NCI-H446 (cell line): Measurements from ENCODE around the gene IL12RB1.
"Not testable (repeated sequence)": the region's sequence is repeated elsewhere in the genome, so short reads cannot be mapped to it uniquely, and the experiment has no call there.

ENCODE experiments used
- DNase-seq, 2 experiments: peaks; one replicate each; lab custom pipeline; 2025; lab: John Stamatoyannopoulos, UW

Gene IL12RB1

GRCh38 chr19:18089726-18090125 lies 3.0 kb upstream of the IL12RB1 start:
- no peak for DNase-seq

DNA sequence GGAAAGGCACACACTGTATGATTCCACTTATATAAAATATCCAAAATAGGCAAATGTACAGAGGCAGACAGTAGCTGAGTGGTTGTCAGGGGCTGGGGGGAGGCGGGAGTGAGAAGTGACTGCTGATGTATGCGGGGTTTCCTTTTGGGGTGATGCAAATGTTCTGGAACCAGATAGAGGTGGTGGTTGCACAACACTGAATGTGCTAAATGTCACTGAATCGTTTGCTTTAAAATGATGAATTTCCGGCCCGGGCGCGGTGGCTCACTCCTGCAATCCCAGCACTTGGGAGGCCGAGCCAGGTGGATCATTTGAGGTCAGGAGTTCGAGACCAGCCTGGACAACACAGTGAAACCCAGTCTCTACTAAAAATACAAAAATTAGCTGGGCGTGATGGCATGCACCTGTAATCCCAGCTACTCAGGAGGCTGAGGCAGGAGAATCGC lies 2.4 kb upstream of the IL12RB1 start:
- not testable (repeated sequence) for DNase-seq

DNA sequence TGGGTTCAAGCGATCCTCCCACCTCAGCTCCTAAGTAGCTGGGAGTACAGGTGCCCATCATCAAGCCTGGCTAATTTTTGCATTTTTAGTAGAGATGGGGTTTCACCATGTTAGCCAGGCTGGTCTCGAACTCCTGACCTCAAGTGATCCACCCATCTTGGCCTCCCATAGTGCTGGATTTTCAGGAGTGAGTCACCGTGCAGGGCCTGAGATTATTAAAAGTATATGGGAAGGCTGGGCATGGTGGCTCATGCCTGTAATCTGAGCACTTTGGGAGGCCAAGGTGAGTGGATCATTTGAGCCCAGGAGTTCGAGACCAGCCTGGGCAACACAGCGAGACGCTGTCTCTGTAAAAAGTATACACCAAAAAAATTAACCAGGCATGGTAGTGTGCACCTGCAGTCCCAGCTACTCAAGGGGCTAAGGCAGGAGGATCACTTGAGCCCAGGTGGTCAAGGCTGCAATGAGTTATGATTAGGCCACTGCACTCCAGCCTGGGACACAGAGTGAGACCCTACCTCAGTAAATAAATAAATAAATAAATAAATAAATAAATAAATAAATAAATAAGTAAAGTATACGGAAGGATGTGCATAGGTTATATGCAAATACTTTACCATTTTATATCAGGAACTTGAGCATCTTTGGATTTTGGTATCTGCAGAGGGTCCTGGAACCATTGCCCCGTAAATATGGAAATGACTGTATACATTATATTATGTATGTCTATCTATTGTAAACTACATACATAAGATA lies 854 bp downstream of the IL12RB1 start:
- no peak for DNase-seq

GRCh38 chr19:18083929-18084684 lies 2.6 kb downstream of the IL12RB1 start:
- no peak for DNase-seq

GRCh38 chr19:18074192-18074591 lies 12.5 kb downstream of the IL12RB1 start:
- no peak for DNase-seq

DNA sequence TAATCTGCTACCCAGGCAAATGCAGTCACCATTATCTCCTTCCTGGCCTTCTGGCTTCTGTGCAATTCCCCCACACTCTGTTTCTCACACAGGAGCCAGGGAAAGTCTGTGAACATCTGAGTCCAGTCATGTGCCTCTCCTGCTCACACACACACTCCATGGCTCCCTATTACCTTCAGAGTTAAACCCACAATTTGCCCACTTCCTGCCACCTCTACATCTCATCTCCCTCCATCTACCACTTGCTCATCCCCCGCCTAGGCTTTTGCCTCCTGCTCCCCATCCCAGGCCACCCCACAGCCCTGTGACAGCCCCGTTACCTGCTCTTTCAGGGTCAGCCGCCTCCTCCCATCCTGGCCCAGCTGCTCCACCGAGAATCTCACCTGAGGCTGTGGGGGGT lies 13.5 kb downstream of the IL12RB1 start:
- DNase-seq: no peak

GRCh38 chr19:18072335-18072734 lies 14.4 kb downstream of the IL12RB1 start:
- DNase-seq: peak in 1 of 2 experiments; percentile 49

DNA sequence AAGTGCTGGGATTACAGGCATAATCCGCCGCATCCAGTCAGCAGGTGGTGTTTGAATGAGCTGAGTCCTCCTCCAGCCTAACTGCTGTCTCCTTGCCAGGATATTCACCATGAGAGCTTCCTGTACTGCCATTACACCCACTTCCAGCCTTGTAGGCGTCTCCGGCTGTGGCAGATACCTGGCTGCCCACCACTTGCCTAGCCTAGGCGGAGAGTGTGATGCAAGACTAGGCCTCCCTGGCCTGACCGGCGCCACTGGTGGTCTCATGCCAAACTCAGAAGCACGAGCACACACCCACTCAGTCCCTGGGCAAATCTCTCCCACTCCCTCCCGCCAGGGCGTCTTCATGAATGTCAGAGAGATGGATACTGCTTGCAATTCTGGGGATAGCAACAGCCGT lies 16.6 kb downstream of the IL12RB1 start:
- peak in 1 of 2 experiments; percentile 31 for DNase-seq

DNA sequence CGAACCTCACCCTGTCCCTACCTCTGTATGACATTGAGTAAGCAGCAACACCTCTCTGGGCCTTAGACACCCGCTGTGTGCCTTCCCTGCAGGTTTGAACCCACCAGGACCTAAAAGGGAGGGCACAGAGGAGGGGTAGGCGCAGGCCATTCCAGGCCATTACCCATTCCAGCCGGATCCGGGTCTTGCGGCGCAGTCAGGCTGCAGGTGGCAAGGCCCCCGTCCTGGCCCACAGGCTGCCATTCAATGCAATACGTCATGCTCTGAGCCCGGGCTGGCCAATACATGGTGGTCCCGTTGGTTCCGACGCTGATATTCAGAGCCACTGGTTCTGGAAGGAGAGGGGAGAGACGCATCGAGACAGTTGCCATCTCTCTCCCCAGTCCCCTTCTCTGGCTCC lies 17.4 kb downstream of the IL12RB1 start:
- DNase-seq: no peak

DNA sequence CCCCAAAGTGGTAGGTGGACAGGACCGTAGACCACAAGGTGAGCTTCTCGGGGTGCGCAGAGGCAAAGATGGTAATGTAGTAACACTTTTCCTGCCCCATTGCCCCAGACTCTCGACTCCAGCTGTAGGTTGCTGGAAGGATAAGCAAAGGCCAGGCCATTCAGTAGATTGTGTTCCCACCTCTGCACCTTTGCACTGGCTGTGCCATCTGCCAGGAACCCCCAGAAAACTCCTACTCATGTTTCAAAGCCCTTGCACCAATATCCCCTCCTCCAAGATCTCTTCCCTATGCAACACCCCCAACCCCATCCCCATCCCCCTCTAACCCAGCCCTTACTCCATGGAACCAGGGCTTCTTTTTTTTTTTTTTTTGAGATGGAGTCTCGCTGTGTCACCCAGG lies 18.3 kb downstream of the IL12RB1 start:
- no peak for DNase-seq

- DNase-seq: no peak
Measured at GRCh38 chr19:18065173-18065495, 21.6 kb downstream of the IL12RB1 start.

DNA sequence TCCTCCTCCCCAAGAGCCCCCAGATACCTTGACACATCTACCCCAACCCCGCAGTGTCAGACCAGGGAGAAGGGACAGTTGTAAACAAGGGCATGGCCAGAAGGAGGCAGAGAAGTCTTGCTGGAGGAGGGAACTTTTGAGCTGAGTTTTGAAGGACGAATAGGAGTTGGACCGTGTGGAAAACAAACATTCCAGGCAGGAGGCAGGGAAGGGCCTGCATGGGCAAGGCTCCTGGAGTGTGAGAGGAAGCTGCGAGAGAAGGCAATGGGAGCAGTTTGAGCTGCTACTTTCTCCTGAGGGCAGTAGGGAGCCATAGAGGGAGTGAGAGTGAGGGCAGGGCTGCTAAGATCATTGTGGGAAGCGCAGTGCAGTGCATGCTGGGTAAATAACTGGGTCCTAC lies 23.3 kb downstream of the IL12RB1 start:
- DNase-seq: no peak

DNA sequence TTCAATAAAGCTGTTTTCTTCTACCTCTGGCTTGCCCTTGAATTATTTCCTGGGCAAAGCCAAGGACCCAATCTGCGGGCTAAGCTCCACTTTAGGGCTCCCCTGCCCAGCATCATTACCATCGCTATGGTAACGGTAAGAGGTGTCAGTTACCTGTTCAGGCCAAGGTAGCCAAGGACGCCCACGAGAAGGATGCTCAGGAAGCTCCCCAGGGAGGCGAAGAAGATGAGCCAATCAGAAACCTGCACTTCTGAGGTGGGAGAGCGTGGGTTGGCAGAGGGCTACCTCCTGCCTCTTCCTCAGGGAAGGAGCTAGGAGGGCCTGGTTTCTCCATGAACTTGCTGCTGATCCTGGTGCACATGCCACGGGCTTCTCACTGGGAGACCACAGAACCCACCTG lies 24.7 kb downstream of the IL12RB1 start:
- no peak for DNase-seq

DNA sequence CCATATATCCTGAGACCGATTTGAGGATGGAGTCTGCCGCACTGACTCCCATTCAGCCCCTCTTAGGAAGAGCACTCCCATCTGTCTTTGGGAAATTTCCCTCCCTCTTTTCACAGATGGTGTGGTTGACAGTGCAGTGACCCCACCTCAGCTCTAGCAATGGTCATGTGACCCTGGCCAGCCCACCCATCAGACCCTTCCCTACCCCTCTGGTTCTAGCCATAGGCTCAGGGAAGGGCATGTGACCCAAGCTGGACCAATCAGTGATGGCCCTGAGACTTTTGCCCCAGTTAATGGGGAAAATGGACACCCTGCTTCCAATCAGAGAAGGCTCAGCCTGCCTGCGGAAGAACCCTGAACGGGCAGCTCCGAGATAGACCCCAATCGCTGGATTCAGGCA lies 26.3 kb downstream of the IL12RB1 start:
- peak in 1 of 2 experiments; percentile 30 for DNase-seq

DNA sequence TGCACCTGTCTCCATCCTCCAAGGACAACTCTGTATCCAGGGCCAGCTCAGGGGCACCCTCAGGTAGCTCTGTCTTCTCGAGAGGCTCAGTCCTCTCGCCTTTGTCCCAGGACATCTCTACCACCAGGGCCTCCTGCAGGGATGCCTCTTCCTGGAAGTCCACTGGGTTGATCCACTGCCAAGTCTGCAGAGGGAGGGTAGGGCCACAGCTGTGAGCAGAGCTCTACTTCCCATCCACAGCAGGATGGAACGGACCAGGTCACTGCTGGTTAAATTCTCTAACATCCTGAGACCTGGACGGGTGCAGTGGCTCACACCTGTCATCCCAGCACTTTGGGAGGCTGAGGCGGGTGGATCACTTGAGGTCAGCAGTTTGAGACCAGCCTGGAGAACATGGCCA lies 26.8 kb downstream of the IL12RB1 start:
- DNase-seq: no peak

- DNase-seq: no peak
Measured at GRCh38 chr19:18059297-18059696, 27.4 kb downstream of the IL12RB1 start.

- peak; percentile 63 to 86 for DNase-seq
Measured at GRCh38 chr19:18058208-18059009, 28.3 kb downstream of the IL12RB1 start.

DNA sequence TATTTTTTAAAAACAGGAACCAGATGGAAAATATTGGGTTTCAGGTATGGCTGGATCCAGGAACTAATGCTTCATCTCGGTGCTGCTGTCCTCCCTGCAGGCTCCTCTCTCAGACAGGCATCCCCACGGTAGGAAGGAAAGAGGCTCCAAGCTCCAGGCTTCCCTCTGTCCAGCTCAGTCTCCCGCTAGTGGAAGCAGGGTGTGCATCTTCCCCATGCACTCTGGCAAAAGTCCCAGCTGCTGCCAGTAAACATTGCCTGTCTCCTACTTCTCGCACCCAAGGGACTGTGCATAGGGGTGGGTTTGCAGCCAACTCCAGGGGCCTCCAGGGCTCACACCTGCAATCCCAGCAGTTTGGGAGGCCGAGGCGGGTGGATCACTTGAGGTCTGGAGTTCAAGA lies 29.2 kb downstream of the IL12RB1 start:
- DNase-seq: peak in 1 of 2 experiments; percentile 39

DNA sequence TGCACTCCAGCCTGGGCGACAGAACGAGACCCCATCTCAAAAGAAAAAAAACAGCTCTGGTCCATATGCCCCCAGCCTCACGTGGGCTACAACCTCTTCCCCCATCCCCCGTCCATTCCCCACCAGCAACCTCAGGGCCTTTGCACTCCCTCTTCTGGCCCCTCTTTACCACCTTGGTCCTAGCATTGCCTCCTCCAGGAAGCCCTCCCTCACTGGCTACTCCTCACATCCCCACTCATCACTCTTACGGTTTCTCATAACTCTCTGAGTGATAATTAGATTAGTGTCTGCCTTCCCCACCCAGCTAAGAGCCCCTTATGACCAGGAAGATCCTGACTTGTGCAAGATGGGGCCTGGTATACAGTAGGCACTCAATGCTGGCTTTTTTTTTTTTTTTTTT lies 30.8 kb downstream of the IL12RB1 start:
- no peak for DNase-seq

GRCh38 chr19:18053576-18054219 lies 33.0 kb downstream of the IL12RB1 start:
- DNase-seq: no peak

DNA sequence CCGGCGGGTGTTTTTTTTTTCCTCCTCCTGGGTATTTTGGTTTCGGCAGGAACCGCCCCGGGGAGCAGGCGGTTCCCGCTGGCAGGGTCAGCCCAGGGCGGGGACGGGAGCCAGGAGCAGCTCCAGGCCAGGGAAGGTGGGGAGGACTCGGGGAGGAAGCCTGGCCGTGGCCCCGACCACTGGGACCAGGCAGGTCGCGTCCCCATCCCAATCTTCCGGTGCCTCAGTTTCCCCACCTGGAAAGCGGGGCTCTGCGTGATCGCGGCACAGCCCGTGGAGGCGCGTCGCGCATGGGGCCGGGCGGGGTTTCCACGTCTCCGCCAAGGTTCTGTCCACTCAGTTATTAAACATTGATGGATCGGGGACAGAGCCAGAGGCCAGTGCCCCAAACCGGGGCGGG lies 34.8 kb downstream of the IL12RB1 start:
- DNase-seq: no peak

GRCh38 chr19:18049385-18049784 lies 37.3 kb downstream of the IL12RB1 start:
- DNase-seq: peak in 1 of 2 experiments; percentile 58
